IPS-18c (cell line): ENCODE measurements around the gene RHNO1.

ENCODE experiments used
- H3K4me3 ChIP-seq: 2 replicates; pipeline ENCODE4 v1.7.0; 2013; ENCODE audit warnings: low read depth, mild to moderate bottlenecking, low read length, moderate library complexity; ENCODE audit not compliant: insufficient read depth
- H3K9me3 ChIP-seq: one replicate; pipeline ENCODE4 v1.6.1; 2013; ENCODE audit warnings: mild to moderate bottlenecking, low read length, moderate library complexity; ENCODE audit not compliant: control insufficient read depth, insufficient read depth

Gene RHNO1

GRCh38 chr12:2933586-2933985 is 56.6 kb downstream of the RHNO1 start:
- no peak overlapping the region for H3K4me3 ChIP-seq

GRCh38 chr12:2934371-2934770 is 57.3 kb downstream of the RHNO1 start:
- H3K9me3 ChIP-seq: no peaks in the 10 kb centered on the region
- no peak overlapping the region for H3K4me3 ChIP-seq

More at GRCh38 chr12:2933586-2933985, 56.6 kb downstream of the RHNO1 start:
- no peaks in the 10 kb centered on the region for H3K9me3 ChIP-seq

DNA sequence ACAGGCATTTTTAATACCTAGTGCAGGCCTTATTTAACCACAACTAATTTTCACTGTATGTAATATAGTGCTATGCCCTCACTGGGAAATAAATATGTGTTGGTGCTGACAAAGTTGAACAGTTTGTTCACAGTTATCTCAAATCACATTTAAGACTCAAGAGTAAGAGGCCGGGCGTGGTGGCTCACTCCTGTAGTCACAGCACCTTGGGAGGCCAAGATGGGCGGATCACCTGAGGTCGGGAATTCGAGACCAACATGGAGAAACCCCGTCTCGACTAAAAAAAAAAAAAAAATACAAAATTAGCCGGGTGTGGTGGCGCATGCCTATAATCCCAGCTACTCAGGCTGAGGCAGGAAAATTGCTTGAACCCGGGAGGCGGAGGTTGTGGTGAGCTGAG is 59.3 kb downstream of the RHNO1 start:
- H3K4me3 ChIP-seq: no peak overlapping the region
- no peaks in the 10 kb centered on the region for H3K9me3 ChIP-seq

DNA sequence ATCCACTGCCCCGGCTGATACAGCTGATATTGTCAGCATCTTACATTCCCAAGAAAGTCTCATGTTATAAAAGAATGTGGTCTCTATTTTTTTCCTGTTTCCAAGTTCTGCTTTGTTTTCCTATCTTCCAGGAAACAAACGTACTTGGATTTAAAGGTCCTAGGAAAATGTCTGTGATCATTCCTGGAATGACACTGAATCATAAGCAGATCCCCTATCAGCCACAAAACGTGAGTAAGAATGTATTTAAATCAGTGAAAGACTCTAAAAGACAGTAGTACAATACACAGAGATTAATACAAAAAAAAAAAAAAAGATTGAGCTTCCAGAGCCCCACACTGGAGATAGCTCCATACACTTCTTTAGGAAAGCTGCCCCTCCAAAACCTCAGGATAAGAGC is 60.5 kb downstream of the RHNO1 start:
- H3K4me3 ChIP-seq: no peak overlapping the region
- H3K9me3 ChIP-seq: no peaks in the 10 kb centered on the region
